ENCODE measurements around the gene LGALS7. TPM values are rescaled to one million over a fixed set of nuclear protein-coding genes. Genes with fewer than 3 reads are reported as not detected.
A peak's percentile ranks its signal among the peaks of the same experiment; 100 is the strongest.

The LGALS7 gene
- total RNA-seq, 6 experiments from 2014 or later: not detected

GRCh38 chr19:38734426-38735256 is 38.7 kb downstream of the LGALS7 start:
- peaks cover 26% of the 10 kb centered on the region for H3K36me3 Mint-ChIP-seq (ENCODE audit: low read depth)
- peaks cover 35% of the 10 kb centered on the region for H3K4me1 Mint-ChIP-seq (ENCODE audit: low read depth)
- H3K4me3 Mint-ChIP-seq: peak overlapping the region; percentile 47; the same call in 1 of the 2 replicates
- H3K9me3 Mint-ChIP-seq: peaks cover 5% of the 10 kb centered on the region; the same call in 1 of the 2 replicates
- peak; percentile 31 for DNase-seq
- no peak for TF ChIP-seq CTCF (IDR thresholded peaks at IDR 0.05)
- H3K27ac Mint-ChIP-seq: peak overlapping the region; percentile 74
- H3K27me3 Mint-ChIP-seq (ENCODE audit: insufficient read depth): peaks cover 32% of the 10 kb centered on the region

- Mint-ChIP-seq H3K4me1 (ENCODE audit: low read depth) (peaks cover 35% of the 10 kb centered on the region), H3K27me3 (ENCODE audit: insufficient read depth) (peaks cover 34% of the 10 kb centered on the region), H3K4me3 (no peak overlapping the region), H3K36me3 (ENCODE audit: low read depth) (peaks cover 28% of the 10 kb centered on the region), H3K27ac (peak overlapping the region; percentile 74), H3K9me3 (peaks cover 5% of the 10 kb centered on the region; the same call in 1 of the 2 replicates)
- DNase-seq: no peak
- TF ChIP-seq CTCF (IDR thresholded peaks at IDR 0.05): no peak
These were observed 39.2 kb downstream of the LGALS7 start for GRCh38 chr19:38734176-38734425.

- Mint-ChIP-seq H3K36me3 (ENCODE audit: low read depth) (peaks cover 28% of the 10 kb centered on the region), H3K4me1 (ENCODE audit: low read depth) (peaks cover 35% of the 10 kb centered on the region), H3K9me3 (peaks cover 5% of the 10 kb centered on the region; the same call in 1 of the 2 replicates), H3K4me3 (no peak overlapping the region), H3K27me3 (ENCODE audit: insufficient read depth) (peaks cover 35% of the 10 kb centered on the region), H3K27ac (peak overlapping the region; percentile 74)
- DNase-seq: no peak
- no peak for TF ChIP-seq CTCF (IDR thresholded peaks at IDR 0.05)
These were observed 39.7 kb downstream of the LGALS7 start for GRCh38 chr19:38733493-38734175.

- DNase-seq: no peak
- peaks cover 35% of the 10 kb centered on the region for H3K4me1 Mint-ChIP-seq (ENCODE audit: low read depth)
- peaks cover 5% of the 10 kb centered on the region; the same call in 1 of the 2 replicates for H3K9me3 Mint-ChIP-seq
- peak overlapping the region; percentile 74 for H3K27ac Mint-ChIP-seq
- peaks cover 35% of the 10 kb centered on the region for H3K27me3 Mint-ChIP-seq (ENCODE audit: insufficient read depth)
- H3K36me3 Mint-ChIP-seq (ENCODE audit: low read depth): peaks cover 28% of the 10 kb centered on the region
- TF ChIP-seq CTCF (IDR thresholded peaks at IDR 0.05): no peak
- 0 out of 2 replicates have a peak overlapping the region, but pooled peaks have one; percentile 51 for H3K4me3 Mint-ChIP-seq
These were observed 40.1 kb downstream of the LGALS7 start for GRCh38 chr19:38733241-38733492.

- no peaks in the 10 kb centered on the region for H3K9me3 Mint-ChIP-seq
- no peak for TF ChIP-seq CTCF (IDR thresholded peaks at IDR 0.05)
- H3K4me1 Mint-ChIP-seq (ENCODE audit: low read depth): peaks cover 35% of the 10 kb centered on the region
- H3K36me3 Mint-ChIP-seq (ENCODE audit: low read depth): peaks cover 28% of the 10 kb centered on the region
- no peak overlapping the region for H3K4me3 Mint-ChIP-seq
- H3K27me3 Mint-ChIP-seq (ENCODE audit: insufficient read depth): peaks cover 37% of the 10 kb centered on the region
- DNase-seq: no peak
- H3K27ac Mint-ChIP-seq: peak overlapping the region; percentile 74
These were observed 41.5 kb downstream of the LGALS7 start for GRCh38 chr19:38731654-38732301.

All from HFFc6 (cell line).